Hematopoietic multipotent progenitor cell treated with erythropoietin and hydrocortisone succinate and interleukin-3 and kit ligand, for 6 days (in vitro differentiated cells): ENCODE results near the gene SYT14.
"Not testable (repeated sequence)": the region's sequence is repeated elsewhere in the genome, so short reads cannot be mapped to it uniquely, and the experiment has no call there.

Experiments used
- DNase-seq: peaks from one replicate; pipeline ENCODE4 v3.0.0-alpha.2; 2015

Gene SYT14

GRCh38 chr1:209948155-209948554, 10.1 kb downstream of the SYT14 start:
- DNase-seq: no peak

GRCh38 chr1:209956116-209956515, 18.1 kb downstream of the SYT14 start:
- DNase-seq: no peak

DNA sequence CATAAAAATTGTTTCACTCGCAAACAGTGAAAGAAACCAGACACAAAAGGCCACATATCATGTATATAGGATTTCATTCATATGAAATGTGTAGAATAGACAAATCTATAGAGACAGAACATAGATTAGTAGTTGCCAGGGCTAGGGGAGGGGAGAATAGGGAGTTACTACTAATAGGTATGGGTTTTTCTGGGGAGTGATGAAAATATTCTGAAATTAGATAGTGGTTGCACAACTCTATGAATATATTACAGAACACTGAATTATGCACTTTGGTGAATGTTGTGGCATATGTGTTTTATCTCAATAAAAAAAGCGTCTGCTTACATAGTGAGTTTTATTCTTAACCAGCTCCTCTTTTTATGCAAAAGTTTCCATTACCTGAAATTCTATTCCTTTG, 21.6 kb downstream of the SYT14 start:
- DNase-seq: no peak

DNA sequence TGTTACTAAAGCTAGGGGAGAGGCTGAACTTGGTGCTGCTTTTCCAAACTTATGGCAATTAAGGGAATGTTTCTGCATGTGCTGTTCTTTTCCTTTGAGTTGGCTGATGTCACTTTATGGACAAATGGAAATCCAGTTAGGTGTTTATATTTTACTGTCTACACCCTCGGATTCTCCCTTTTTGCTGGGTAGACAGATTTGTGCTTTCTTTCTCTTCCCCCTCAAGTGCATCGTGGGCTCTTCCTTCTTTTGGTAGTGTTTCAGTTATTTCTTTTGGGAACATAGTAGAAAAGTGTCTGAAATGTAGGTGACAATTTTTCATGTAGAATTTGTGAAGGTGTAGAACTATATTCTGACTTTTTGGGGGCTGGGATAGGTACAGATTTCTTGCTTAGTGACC, 22.9 kb downstream of the SYT14 start:
- no peak for DNase-seq

DNA sequence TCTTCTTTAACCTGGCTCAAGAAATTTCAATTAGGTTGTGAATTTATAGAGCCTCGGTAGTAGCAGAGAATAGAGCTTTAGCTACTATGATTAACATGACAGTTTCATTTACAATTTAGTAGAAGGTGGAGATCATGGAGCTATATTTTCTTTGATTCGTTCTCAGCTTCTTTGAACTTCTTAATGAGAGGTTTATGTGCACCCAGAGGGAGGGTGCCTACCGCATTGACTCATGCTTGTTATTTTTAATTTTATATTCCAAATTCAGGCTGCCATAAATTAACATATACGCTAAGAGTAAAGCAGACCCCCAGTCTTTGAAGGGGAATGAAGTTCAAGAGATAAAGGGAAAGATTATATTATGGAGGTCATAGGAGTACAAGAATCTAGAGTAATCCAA, 24.4 kb downstream of the SYT14 start:
- DNase-seq: no peak

GRCh38 chr1:209962856-209963255, 24.8 kb downstream of the SYT14 start:
- no peak for DNase-seq

GRCh38 chr1:209965996-209966395, 28.0 kb downstream of the SYT14 start:
- DNase-seq: no peak

DNA sequence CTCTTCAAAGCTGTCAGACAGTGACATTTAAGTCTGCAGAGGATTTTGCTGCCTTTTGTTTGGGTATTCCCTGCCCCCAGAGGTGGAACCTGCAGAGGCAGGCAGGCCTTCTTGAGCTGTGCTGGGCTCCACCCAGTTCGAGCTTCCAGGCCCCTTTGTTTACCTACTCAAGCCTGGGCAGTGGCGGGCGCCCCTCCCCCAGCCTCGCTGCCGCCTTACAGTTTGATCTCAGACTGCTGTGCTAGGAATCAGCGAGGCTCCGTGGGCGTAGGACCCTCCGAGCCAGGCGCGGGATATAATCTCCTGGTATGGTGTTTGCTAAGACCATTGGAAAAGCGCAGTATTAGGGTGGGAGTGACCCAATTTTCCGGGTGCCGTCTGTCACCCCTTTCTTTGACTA, 40.7 kb downstream of the SYT14 start:
- not testable (repeated sequence) for DNase-seq

- no peak for DNase-seq
Observed at GRCh38 chr1:209983953-209984352, 45.9 kb downstream of the SYT14 start.

GRCh38 chr1:209985002-209985401, 47.0 kb downstream of the SYT14 start:
- no peak for DNase-seq

DNA sequence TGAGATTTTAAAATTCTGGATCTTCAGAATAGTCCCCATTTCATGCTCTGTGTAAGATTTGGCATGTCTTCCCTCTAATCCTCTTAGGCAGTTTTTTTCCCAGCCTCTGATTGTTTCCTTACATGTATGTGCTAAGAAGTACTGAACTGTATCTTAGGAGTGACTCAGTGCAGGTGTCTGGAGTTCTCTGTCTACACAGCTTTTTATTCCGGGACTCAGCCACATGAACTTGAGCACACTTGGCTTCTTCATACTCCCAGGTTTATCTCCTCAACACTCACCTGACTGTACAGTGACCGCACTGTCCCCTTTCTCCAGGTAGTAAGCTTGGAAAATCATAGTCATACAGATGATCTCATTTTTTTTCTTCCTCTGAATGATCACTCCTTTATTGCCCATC, 50.7 kb downstream of the SYT14 start:
- no peak for DNase-seq

- peak; percentile 59 for DNase-seq
Observed at GRCh38 chr1:209989525-209989924, 51.5 kb downstream of the SYT14 start.

DNA sequence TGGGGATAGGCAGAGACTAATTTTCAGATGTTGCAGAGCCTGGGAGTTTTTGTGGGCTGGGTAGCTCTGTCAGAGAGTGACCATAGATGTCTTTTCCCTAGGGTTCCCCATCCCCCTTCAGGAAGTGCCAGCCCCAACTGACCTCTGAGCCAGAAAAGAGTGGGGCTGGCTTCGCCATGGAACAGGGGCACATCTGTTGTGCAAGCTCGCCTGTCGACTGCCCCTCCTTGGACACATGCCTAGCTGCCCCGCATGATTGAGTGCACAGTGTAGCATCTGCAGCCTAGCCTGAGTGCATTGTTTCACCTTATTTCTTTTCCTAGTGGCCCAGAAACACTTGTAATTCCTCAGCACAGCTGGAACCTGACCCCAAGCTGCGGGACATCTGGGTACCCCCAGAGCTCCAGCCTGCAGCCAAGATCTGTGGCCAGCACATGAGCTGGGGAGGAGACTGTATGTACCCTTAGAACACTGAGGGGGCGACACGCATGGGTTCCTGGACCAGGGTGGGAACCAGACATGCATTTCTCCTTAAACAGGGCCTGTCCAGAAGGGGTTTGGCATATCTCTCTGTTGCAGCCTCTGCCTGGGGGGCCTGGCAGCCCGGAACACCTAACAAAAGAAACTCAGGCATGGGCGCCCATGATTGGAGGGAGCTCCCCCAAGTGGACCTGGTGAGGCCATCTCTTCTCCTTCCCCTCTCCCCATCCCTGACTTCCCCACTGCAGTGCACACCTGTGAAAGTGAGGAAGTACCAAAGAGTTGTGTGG, 55.2 kb downstream of the SYT14 start:
- no peak for DNase-seq

DNA sequence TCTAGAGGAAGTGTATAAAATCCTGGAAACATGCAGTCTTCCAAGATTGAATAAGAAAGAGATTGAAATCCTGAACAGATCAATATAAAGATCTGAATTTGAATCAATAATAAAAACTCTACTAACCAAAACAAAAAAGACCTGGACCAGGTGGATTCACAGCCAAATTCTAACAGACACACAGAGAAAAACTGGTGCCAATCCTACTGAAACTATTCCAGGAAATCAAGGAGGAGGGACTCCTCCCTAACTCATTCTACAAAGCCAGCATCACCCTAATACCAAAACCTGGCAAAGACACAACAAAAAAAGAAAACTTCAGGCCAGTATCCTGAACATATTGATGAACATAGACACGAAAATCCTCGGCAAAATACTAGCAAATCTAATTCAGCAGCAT, 58.3 kb downstream of the SYT14 start:
- DNase-seq: no peak

DNA sequence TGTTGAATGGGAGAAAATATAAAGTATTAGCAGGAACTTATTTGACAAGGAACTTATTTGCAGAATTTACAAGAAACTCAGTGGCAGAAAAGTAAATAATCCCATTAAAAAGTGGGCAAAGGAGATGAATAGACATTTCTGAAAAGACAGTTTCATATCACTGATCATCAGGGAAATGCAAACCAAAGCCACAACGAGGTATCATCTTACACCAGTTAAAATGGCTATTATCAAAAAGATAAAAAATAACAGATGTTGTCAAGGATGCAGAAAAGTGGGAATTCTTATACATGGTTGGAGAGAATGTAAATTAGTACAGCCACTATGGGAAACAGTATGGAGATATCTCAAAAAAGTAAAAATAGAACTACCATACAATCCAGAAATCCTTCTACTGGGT, 61.0 kb downstream of the SYT14 start:
- DNase-seq: no peak

DNA sequence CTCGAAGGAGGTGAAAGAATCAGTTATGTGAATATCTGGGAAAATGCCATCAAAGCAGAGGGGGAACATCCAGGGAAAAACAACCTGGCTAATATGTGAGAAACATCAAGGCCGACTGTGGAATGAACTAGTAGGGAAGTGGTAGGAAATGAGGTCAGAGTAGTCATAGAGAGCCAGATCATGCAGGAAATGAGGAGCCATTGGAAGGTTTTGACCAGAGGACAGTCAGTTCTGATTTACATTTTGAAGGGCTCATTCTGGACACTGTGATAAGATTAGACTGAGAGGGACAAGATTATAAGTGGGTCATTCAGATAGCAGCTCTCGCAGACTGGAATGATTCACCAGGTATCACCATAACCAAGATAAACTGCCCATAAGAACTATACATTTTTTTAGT, 63.7 kb downstream of the SYT14 start:
- DNase-seq: no peak

DNA sequence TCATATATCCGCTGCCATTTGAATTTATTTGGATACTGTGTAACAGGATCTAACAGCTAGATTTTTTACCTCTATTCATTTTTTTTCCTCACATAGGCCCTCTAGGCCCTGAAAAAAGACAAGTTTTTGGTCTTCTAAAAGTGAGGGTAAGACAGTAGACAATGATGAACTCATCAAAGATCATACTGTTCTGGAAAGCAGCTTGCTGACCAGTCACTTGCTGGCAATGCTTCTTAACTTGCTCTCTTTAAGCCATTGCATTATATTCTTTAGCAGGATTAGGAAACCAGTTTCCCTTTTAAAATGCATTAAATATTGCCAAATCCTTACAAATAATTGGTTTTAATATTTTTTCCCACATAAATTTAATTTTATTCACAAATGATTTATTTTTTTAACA, 65.5 kb downstream of the SYT14 start:
- no peak for DNase-seq

DNA sequence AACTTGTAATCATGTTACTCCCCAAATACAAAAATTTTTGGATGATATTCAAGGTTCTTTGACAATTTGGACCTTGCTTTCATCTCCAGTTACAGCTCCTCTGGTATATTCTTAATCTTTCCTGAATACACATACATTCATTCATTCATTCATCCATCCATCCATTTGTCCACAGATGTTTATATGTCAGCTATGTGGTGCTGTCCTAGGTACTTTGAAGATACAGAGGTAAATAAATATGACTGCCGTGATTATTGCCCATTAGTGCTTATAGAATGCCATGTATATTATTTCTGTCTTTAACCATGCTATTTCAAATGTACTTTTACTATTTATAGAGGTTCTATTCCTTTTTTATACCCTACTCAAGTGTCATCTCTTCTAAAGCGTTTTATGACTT, 72.1 kb downstream of the SYT14 start:
- no peak for DNase-seq

GRCh38 chr1:210021145-210021860, 83.3 kb downstream of the SYT14 start:
- no peak for DNase-seq

DNA sequence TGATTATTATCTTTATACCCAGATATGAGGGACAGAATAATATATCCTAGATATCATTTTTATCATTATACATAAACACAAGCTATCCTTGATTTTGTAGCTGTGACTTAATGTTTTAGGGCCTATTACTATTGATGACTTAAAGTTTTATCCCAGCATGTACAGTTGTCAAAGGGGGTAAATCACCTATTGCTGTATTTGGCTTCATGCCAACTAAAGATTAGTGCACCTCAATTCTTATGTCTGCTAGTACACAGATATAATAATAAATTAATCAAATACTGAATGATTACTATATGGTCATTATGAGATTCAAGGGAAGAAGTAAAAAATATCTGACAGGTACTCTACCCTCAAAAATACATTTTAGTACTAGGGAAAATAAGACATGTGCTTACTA, 84.0 kb downstream of the SYT14 start:
- DNase-seq: no peak

GRCh38 chr1:210024282-210024681, 86.3 kb downstream of the SYT14 start:
- DNase-seq: no peak

DNA sequence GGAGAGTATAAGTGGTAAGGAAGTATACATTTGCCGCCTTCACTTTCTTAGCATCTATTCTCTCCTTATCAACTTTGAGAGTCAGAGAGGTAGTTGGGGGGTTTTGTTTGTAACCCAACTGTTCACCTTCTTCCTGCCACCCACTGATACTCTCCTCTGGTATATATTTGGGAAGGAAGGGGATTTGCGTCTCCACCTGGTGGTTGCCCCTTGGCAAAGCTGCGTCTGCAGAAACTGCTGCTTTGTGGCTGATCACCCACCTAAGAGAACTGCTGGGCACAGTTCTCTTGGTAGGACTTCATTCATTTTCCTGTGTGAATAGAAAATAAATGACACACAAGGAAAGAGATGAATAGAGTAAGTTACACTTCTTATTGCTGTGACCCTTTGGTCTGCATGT, 87.0 kb downstream of the SYT14 start:
- no peak for DNase-seq

DNA sequence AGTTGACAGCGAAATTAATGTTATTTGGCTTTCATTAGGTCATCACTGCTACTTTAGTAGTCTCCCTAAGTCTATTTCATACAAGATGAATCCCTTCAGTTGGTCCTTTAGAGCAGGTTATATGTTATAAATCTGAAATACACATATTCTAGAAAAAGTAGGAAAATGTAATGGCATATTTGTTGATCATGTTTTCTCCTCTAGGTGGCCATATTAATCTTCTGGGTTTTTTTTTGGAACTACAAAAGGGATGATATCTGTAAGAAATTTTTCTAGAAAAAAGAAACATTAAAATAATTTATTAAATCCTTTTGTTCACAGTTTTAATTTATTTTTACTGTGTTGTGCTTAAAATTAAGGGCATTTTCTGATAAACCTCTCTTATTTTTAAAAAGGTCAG, 87.9 kb downstream of the SYT14 start:
- no peak for DNase-seq

DNA sequence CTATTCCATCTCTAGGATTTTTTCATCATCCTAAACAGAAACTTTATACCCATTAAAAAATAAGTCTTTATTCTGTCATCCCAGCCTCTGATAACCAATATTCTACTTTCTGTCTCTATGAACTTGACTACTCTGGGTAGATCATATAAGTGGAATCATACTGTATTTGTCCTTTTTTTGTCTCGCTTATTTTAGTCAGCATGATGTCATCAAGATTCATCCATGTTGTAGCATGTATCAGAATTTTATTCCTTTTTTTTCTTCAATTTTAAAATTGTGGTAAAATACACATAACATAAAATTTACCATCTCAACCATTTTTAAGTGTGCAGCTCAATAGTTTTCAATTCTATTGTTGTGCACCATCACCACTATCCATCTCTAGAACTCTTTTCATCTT, 90.0 kb downstream of the SYT14 start:
- DNase-seq: no peak

DNA sequence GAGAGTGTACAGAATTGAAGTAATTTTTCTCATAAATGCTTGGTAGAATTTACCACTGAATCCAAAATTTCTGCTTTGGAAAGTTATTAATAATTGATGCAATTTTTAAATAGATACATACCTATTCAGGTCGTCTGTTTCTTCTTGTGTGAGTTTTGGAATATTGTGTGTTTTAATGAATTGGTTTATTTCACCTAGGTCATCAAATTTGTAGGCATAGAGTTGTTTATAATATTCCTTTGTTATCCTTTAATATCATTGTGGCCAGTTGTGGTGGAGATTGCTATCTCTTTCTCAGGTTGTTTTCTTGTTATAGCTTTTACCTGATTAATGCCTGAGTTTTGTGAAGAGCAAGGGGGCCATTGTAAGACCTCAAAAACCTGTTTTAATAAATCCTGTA, 93.5 kb downstream of the SYT14 start:
- DNase-seq: no peak
